H1 (cell line): ENCODE results near the gene DMAC2. TPM values are rescaled to one million over a fixed set of nuclear protein-coding genes. Genes with fewer than 3 reads are reported as not detected.

Experiments used
- CTCF ChIA-PET: fragments of 300-600 bp; sonication (Branson Sonifier 250); formaldehyde crosslinking; loops from one replicate; lab custom pipeline; 2021; ENCODE audit not compliant: partially characterized antibody; lab: Charles Lee
- POLR2A ChIA-PET: fragments of 300-600 bp; sonication (Branson Sonifier 250); formaldehyde crosslinking; loops from one replicate; lab custom pipeline; 2021; ENCODE audit warnings: inconsistent platforms; ENCODE audit not compliant: partially characterized antibody; lab: Charles Lee
- DNase-seq, 2 experiments: peaks; one replicate each; pipeline versions ENCODE4 v3.0.0 to v3.0.0-alpha.2; 2010 to 2022; ENCODE audit warnings: low spot score in 2 of 2, low read depth in 1 of 2, mixed read lengths in 1 of 2
- FAIRE-seq: peaks from 2 replicates; lab custom pipeline; 2011; peaks lifted over from hg19 to GRCh38; lab: Jason Lieb, UNC
- H2AFZ ChIP-seq: 2 replicates; pipeline ENCODE4 v1.8.1; 2012; ENCODE audit warnings: low read length, inconsistent platforms
- H2AK5ac ChIP-seq: 2 replicates; pipeline ENCODE4 v1.6.1; 2013; ENCODE audit warnings: low read depth, low read length
- H2BK120ac ChIP-seq: replicated peaks from 2 replicates; pipeline ENCODE3; 2013; ENCODE audit warnings: low read depth, low read length, inconsistent platforms
- H2BK12ac ChIP-seq: 2 replicates; pipeline ENCODE4 v1.6.1; 2013; ENCODE audit warnings: low read depth, low read length
- H2BK15ac ChIP-seq: 2 replicates; pipeline ENCODE4 v1.6.1; 2013; ENCODE audit warnings: low read length
- H2BK20ac ChIP-seq: 2 replicates; pipeline ENCODE4 v1.6.1; 2013; ENCODE audit warnings: low read length
- H2BK5ac ChIP-seq: 2 replicates; pipeline ENCODE4 v1.6.1; 2013; ENCODE audit warnings: low read depth, low read length
- H3K14ac ChIP-seq: 2 replicates; pipeline ENCODE4 v1.6.1; 2013; ENCODE audit warnings: inconsistent platforms; ENCODE audit not compliant: insufficient read length
- H3K18ac ChIP-seq: 2 replicates; pipeline ENCODE4 v1.6.1; 2013; ENCODE audit warnings: low read length; ENCODE audit errors: extremely low read depth
- H3K23ac ChIP-seq: 2 replicates; pipeline ENCODE4 v1.6.1; 2013; ENCODE audit warnings: inconsistent platforms; ENCODE audit not compliant: insufficient read length
- H3K23me2 ChIP-seq: 2 replicates; pipeline ENCODE4 v1.6.1; 2013; ENCODE audit warnings: low read depth, low read length
- H3K27ac ChIP-seq: 2 replicates; pipeline ENCODE4 v1.6.1; 2011; ENCODE audit warnings: low read depth, low read length, inconsistent platforms
- H3K27me3 ChIP-seq, 4 experiments: replicated peaks in 1 of 4; 1 replicate in 1 of 4; 2 replicates in 3 of 4; pipeline versions ENCODE4 v1.6.1 to v1.8.1; 2011 to 2013; ENCODE audit warnings: low read length in 3 of 4, mild to moderate bottlenecking in 3 of 4, inconsistent platforms in 2 of 4, mixed read lengths in 2 of 4, moderate library complexity in 1 of 4; ENCODE audit not compliant: control insufficient read depth in 3 of 4, insufficient read depth in 3 of 4; ENCODE audit errors: extremely low read depth in 1 of 4
- H3K36me3 ChIP-seq, 4 experiments: 2 replicates each; pipeline versions ENCODE4 v1.6.1 to v1.8.1; 2011 to 2013; ENCODE audit warnings: mild to moderate bottlenecking in 4 of 4, low read length in 3 of 4, moderate library complexity in 2 of 4, control low read depth in 1 of 4, inconsistent platforms in 1 of 4; ENCODE audit not compliant: insufficient read depth in 4 of 4, control insufficient read depth in 2 of 4
- H3K4ac ChIP-seq: replicated peaks from 2 replicates; pipeline ENCODE3; 2013; ENCODE audit warnings: low read length, low read depth, mixed read lengths, inconsistent platforms; ENCODE audit not compliant: insufficient read length
- H3K4me1 ChIP-seq, 4 experiments: replicated peaks in 1 of 4; 1 replicate in 1 of 4; 2 replicates in 3 of 4; pipeline versions ENCODE4 v1.6.1 to v1.8.1; 2011 to 2013; ENCODE audit warnings: low read length in 3 of 4, inconsistent platforms in 2 of 4, mixed read lengths in 1 of 4; ENCODE audit not compliant: insufficient read depth in 4 of 4, control insufficient read depth in 3 of 4
- H3K4me2 ChIP-seq, 2 experiments: 2 replicates each; pipeline versions ENCODE4 v1.6.1 to v1.8.1; 2011 to 2013; ENCODE audit warnings: low read depth in 2 of 2, low read length in 2 of 2, control low read depth in 1 of 2, inconsistent platforms in 1 of 2, mild to moderate bottlenecking in 1 of 2; ENCODE audit not compliant: insufficient read depth in 1 of 2
- H3K4me3 ChIP-seq, 4 experiments: fragments of 200-600, 300-600 bp in 1 of 4; sonication (generic), shearing (Covaris generic), sonication (Bioruptor Twin) in 1 of 4; 2 replicates each; pipeline versions ENCODE4 v1.5.1 to v1.8.1; 2011 to 2016; ENCODE audit warnings: low read length in 4 of 4, low read depth in 3 of 4, control low read depth in 2 of 4, inconsistent platforms in 2 of 4, mild to moderate bottlenecking in 2 of 4, mixed read lengths in 1 of 4, moderate library complexity in 1 of 4; ENCODE audit not compliant: insufficient read depth in 2 of 4; ENCODE audit errors: extremely low read depth in 1 of 4
- H3K56ac ChIP-seq: replicated peaks from 2 replicates; pipeline ENCODE3; 2013; ENCODE audit warnings: low read depth, mild to moderate bottlenecking, mixed read lengths, low read length, inconsistent platforms; ENCODE audit not compliant: insufficient read length
- H3K79me1 ChIP-seq: 2 replicates; pipeline ENCODE4 v1.6.1; 2013; ENCODE audit warnings: low read depth, low read length, control low read depth
- H3K79me2 ChIP-seq, 2 experiments: 2 replicates each; pipeline versions ENCODE4 v1.6.1 to v1.8.1; 2012 to 2013; ENCODE audit warnings: low read length in 2 of 2, mild to moderate bottlenecking in 2 of 2, inconsistent platforms in 1 of 2; ENCODE audit not compliant: insufficient read depth in 2 of 2, control insufficient read depth in 1 of 2
- H3K9ac ChIP-seq, 4 experiments: replicated peaks in 1 of 4; 1 replicate in 1 of 4; 2 replicates in 3 of 4; pipeline versions ENCODE4 v1.6.1 to v1.8.1; 2011 to 2013; ENCODE audit warnings: low read depth in 3 of 4, low read length in 3 of 4, control low read depth in 2 of 4, mild to moderate bottlenecking in 2 of 4, moderate library complexity in 2 of 4, inconsistent platforms in 1 of 4; ENCODE audit errors: extremely low read depth in 1 of 4
- H3K9me3 ChIP-seq, 2 experiments: 2 replicates each; pipeline versions ENCODE4 v1.6.1 to v1.8.1; 2012 to 2013; ENCODE audit warnings: mild to moderate bottlenecking in 2 of 2, moderate library complexity in 2 of 2, control low read depth in 1 of 2, inconsistent platforms in 1 of 2, low read depth in 1 of 2, low read length in 1 of 2, mixed read lengths in 1 of 2; ENCODE audit not compliant: insufficient read depth in 2 of 2
- H4K20me1 ChIP-seq, 2 experiments: replicated peaks in 1 of 2; 2 replicates each; pipeline versions ENCODE3 to v1.8.1; 2011 to 2013; ENCODE audit warnings: inconsistent platforms in 2 of 2, low read length in 2 of 2, mild to moderate bottlenecking in 1 of 2; ENCODE audit not compliant: insufficient read depth in 2 of 2, control insufficient read depth in 1 of 2
- H4K5ac ChIP-seq: 2 replicates; pipeline ENCODE4 v1.6.1; 2013; ENCODE audit warnings: low read length, low read depth, mixed read lengths, inconsistent platforms; ENCODE audit not compliant: insufficient read length
- H4K8ac ChIP-seq: 2 replicates; pipeline ENCODE4 v1.8.0; 2013; ENCODE audit warnings: mild to moderate bottlenecking, moderate library complexity, low read length, inconsistent platforms; ENCODE audit not compliant: insufficient read depth; ENCODE audit errors: extremely low read depth
- H4K91ac ChIP-seq: replicated peaks from 2 replicates; pipeline ENCODE3; 2013; ENCODE audit warnings: low read length, mixed read lengths, inconsistent platforms; ENCODE audit not compliant: insufficient read length
- CBX5 ChIP-seq: fragments of 300-800, 300-1000 bp; sonication (generic); IDR thresholded peaks from 2 replicates; pipeline ENCODE4 v1.7.1; 2016; ENCODE audit warnings: antibody characterized with exemption, low read length, low read depth
- JUND ChIP-seq: IDR thresholded peaks from 2 replicates; pipeline ENCODE4 v1.6.1; 2011; ENCODE audit warnings: mild to moderate bottlenecking, improper control_type of control experiment, low read length
- WGBS, 2 experiments: shearing (Covaris generic) in 1 of 2; methylation state at CpG; one replicate each; pipeline versions ENCODE4 v1.1.6 to v1.1.7; 2013 to 2015; ENCODE audit warnings: low lambda C conversion rate in 2 of 2, mixed read lengths in 2 of 2, inconsistent platforms in 1 of 2, low coverage in 1 of 2, missing lambda C conversion rate in 1 of 2; ENCODE audit not compliant: insufficient replicate concordance in 2 of 2, insufficient coverage in 1 of 2, insufficient read length in 1 of 2; ENCODE audit errors: extremely low coverage in 1 of 2, missing lambda C conversion rate in 1 of 2; 5-methylcytosine and 5-hydroxymethylcytosine counted together
- polyA plus RNA-seq, 7 experiments: library from polyadenylated mRNA; depleted of rRNA in 3 of 7; stranded (reverse) in 5 of 7; unstranded in 2 of 7; fragments of >200 nt in 5 of 7; fragments of 200-250 nt in 2 of 7; gene quantifications; 1 replicate in 5 of 7; 2 replicates in 1 of 7; 4 replicates in 1 of 7; pipeline versions ENCODE4 v1.2.1 to v1.2.3, GENCODE V29; 2011 to 2013; ENCODE audit warnings: missing spikeins in 2 of 7, mixed read lengths in 2 of 7
- total RNA-seq: library from RNA; stranded (reverse); fragmentation: NEBNext Ultra II Directional; extraction: Animal tissue kit (Norgen Biotek cat#: 25700); gene quantifications from 2 replicates; pipeline ENCODE4 v1.2.1, GENCODE V29; 2021

The DMAC2 gene
- total and polyA plus RNA-seq, 2 of the 8 experiments (the other 6 are each of a cell fraction or from before 2014, with no cell fraction given): 86.8 to 170 TPM

- ChIA-PET CTCF (interaction anchor here (0.8 to 4.9 kb wide), 5 partner anchors 9 to 96 kb away, joined by 3 to 34 read pairs (median 7); partner anchors contain the start of gene B3GNT8), POLR2A (interaction anchor here (0.6 to 1.4 kb wide), 7 partner anchors 9 to 57 kb away, joined by 3 to 4 read pairs (median 3); partner anchors contain the start of gene DMAC2)
Measured at GRCh38 chr19:41409288-41409687, 30.4 kb downstream of the DMAC2 start.

More at GRCh38 chr19:41409288-41409687, 30.4 kb downstream of the DMAC2 start:
- Histone ChIP-seq H4K5ac (no peak overlapping the region), H3K23me2 (no peaks in the 10 kb centered on the region), H3K9ac (no peak overlapping the region), H3K56ac (no peak overlapping the region), H3K14ac (no peak overlapping the region), H3K18ac (no peak overlapping the region), H2AFZ (no peak overlapping the region), H2AK5ac (no peak overlapping the region), H2BK5ac (no peak overlapping the region), H4K91ac (no peak overlapping the region), H3K27ac (no peak overlapping the region), H3K4me3 (no peak overlapping the region), H3K4ac (no peak overlapping the region), H2BK15ac (no peak overlapping the region), H2BK12ac (no peak overlapping the region), H4K8ac (no peak overlapping the region), H3K79me2 (no peaks in the 10 kb centered on the region), H2BK120ac (no peak overlapping the region), H3K36me3 (peaks cover 0 to 5% (median 2%) of the 10 kb centered on the region in 4 experiments; a peak in 4 of 8 replicates), H3K4me2 (no peak overlapping the region), H4K20me1 (peaks cover 0 to 5% of the 10 kb centered on the region in 2 experiments), H3K79me1 (no peaks in the 10 kb centered on the region), H3K4me1 (peaks cover 0 to 5% (median 1%) of the 10 kb centered on the region in 4 experiments; a peak in 5 of 7 replicates), H3K23ac (no peak overlapping the region), H3K27me3 (no peaks in the 10 kb centered on the region; a peak in 1 of 7 replicates), H3K9me3 (no peaks in the 10 kb centered on the region), H2BK20ac (no peak overlapping the region)
- 88% methylated on average over 4 of the region's 4 CpGs; no CpG with 5 or more reads in 1 of the 2 experiments for WGBS, 2 experiments
- TF ChIP-seq CBX5: no peak
- 0 out of 2 replicates have a peak, but pooled peaks have one; percentile 25 for TF ChIP-seq JUND
- FAIRE-seq: no peak
- DNase-seq: no peak
